GM11168 (cell line): ENCODE measurements around the gene PPFIBP1.
"Not testable (repeated sequence)": the region's sequence is repeated elsewhere in the genome, so short reads cannot be mapped to it uniquely, and the experiment has no call there.

Experiments used
- in situ Hi-C: fragments of 300-500 bp; cut with MboI; formaldehyde crosslinking; loops from one replicate; pipeline ENCODE4 v1.12.0; 2022; ENCODE audit warnings: low sequenced_read_pairs; ENCODE audit not compliant: unreplicated experiment

PPFIBP1 gene

DNA sequence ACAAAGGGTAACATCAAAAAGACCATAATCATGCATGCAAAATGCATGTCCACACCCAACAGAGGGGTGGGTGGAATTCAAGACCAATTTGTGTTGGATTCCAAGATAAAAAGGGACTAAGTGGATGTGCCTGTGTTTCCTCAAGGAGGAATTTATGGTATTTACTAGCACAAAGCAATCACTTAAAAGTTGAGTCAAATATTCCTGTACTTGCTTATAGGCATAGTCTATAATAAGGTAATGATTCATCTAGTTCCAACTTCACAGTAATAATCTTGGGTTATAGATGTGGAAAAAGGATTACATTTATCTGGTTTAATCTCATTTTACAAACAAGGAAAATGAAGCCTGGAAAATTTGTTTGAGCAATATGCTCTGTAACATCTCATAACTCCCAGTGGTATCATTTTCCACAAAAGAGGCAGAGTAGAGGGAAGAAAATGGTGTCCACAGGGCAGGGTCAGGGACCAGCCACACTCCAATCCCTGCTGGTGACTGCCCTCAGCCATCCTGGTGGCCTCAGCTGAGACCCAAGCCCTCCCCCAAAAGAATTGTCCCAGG is 91.4 kb downstream of the PPFIBP1 start:
- in situ Hi-C loops = no loop called here

DNA sequence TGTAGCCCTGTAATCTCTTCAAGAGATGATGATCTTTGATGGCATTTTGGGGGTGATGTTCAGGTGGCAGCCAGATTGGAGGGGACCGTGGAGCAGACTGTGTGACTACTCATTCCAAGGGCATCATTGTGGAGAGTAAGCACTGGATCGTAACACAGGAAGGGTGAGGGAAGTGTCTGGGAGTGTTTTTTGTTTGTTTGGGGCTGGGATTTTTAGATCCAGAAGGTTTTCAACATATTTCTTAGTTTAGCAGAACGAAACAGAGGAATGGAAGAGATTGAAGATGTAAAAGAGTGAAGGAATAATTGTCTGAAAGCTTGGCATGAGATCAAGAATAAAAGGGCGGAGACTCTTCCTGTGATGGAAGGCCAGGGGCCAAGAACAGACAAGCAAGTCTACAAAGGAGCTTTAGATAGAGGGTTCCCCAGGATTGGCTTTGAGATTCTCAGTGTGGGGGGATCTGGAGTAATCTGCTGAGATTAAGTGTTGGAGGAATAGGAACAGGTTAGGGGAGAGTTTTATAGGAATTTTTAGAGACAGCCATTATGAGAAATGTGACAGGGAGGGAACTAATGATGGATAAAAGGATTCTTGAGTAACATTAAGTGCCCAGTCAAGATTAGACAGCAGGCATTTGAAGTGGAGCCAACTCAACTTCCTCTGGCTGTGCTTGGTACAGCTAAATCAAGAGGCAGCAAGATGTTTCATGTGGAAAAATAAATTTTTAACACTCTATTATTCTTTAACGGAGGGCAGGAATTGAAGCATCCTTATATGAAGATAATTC is 92.5 kb downstream of the PPFIBP1 start:
- in situ Hi-C loops = no loop called here

DNA sequence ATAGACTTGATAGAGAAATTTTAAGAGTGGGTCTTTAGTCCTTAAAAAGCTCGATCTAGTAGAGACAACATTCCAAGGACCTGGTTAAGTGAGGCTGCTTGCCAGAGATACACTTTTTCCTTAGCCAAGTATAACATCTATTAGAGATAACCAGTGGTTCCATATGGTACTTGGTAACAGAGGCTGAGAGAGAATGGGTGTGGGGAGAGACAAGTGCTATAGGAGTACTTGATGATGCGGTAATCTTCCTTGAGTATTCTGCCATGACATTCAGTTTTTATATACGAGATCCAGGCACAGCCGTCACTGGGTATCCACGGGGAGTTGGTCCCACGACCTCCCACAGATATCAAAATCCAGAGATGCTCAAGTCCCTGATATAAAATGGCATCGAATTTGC is 94.8 kb downstream of the PPFIBP1 start:
- in situ Hi-C loops = no loop called here

DNA sequence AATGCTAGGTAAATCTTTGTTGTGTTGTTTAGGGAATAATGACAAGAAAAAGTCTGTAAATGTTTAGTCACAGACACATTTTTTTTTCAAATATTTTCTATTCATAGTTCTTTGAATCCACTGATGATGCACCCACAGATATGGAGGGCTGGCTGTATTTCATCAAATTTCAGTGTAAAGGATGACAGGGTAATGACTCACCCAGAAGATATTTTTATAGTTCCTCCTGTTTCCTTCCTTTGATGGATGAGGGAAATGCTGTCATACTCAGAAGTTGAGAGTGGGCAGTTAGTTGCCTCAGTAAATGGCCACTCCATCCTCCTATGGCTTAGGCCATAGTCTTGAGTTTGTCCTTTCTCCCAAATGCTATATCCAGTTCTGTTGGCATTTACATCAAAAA is 95.3 kb downstream of the PPFIBP1 start:
- in situ Hi-C loops = no loop called here

DNA sequence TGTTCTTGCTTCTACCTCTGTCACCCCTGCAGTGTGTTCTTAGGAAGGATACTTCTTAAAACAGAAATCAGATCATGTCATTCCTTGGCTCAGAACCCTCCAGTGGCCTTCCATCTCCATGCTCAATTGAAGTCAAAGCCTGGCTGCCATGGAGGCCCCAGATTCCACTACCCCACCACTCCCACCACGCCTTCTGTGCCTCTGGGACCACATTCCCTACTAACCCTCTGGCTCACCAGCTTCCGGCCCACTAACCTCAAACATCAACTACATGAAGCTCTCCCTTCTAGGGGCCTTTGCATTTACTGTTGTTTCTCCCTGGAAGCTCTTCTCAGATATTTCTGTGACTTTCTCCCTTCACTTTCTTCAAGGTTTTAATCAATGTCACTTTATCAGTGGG is 96.1 kb downstream of the PPFIBP1 start:
- in situ Hi-C loops = no loop called here

DNA sequence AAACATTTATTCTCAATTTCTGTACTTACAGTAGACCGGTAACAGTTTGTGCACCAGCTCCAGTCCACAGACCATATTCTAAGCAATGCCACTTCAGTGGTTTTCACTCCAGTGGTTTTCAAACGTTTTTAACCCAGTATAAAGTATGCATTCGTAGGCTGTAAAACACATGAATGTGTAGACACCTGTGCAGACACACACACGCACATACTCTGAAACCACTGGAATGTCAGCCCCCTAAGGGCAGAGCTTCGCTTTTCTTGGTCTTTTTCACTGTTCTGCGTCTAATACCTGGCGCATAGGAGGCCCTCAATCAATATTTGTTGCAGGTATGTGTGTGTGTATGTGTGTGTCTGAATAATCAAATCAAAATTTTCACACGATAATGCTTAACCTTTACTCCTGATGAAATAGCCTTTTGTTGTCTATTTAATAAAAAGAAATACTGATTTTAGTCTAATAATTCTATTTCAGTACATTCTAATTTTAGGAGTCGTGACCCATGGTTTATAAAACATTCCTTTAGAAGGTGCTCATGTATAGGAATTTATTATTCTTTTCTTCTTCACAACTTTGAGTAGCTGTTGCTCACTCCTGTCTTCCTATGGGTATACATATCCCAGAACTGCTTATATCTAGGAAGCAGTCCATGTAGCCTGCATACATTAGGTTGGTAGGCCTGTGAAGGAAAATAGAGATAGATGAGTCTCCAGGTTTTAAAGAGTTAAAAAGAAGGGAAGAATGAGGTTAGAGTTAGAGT is 98.6 kb downstream of the PPFIBP1 start:
- in situ Hi-C loops = no loop called here

DNA sequence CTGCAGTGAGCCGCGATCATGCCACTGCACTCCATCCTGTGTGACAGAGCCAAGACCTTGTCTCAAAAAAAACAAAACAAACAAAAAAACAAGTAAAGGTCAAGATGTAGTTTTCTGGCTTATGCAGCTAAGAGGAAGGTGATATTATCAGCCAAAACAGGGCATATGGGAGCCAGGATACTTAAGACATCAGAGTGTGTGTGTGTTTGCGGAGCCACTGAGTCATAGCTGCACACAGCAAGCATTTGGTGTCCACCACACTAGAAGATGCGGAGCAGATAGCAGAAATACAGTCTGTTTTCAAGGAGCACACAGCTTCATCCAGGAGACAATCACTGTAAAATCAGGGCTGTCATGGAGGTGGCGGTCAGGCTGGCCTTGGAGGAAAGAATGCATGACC is 99.6 kb downstream of the PPFIBP1 start:
- in situ Hi-C loops = no loop called here

DNA sequence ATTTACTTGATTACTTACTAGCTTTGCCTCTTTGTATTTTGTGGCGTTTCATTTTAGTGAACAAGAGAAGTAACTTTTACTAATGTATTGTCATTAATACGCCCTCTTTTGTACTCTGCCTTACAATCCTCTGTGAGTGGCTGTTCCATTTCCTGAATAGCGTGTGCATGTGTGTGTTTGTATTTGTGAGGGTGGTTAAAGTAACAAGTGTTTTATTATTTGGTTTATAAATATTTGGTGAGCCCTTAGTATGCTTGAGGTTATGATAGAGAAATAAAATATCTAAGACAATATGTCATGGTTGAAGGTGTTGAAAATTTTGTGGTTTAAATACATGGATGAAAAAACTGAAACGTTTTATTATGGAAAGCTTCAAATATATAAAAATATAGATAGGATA is 100.6 kb downstream of the PPFIBP1 start:
- in situ Hi-C loops = no loop called here

DNA sequence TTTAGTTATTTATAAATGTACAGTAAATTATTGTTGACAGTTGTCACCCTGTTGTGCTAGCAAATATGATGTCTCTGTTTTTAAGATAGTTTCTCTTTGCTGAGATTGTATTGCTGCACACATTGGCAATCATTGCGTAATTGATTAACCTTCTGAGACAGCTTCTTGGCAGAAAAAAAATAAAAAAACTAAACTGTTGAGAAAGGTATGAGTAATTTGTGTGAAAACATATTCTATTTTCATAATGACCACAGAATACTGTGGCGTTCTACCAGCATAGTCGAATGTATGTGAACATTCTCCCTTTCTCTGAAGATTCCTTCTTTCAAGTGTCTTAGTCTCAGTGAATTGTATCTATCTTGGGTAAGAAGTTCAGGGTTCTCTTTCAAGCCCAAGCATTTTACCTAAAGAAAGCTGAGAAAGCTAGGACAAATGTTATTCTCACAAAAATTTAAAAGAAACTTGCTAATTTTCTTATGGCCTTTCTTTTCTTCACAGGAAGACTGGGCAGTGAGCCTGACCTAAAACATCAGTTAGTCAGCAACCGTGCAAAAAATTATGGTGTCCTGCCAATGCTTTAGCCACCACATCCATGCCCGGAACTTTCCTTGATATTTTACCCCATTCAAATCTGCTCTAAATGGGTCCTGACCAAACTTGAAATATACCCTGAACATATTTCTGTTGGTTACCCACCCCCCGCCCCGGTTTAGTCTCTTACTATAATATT is 103.3 kb downstream of the PPFIBP1 start:
- in situ Hi-C loops = no loop called here

DNA sequence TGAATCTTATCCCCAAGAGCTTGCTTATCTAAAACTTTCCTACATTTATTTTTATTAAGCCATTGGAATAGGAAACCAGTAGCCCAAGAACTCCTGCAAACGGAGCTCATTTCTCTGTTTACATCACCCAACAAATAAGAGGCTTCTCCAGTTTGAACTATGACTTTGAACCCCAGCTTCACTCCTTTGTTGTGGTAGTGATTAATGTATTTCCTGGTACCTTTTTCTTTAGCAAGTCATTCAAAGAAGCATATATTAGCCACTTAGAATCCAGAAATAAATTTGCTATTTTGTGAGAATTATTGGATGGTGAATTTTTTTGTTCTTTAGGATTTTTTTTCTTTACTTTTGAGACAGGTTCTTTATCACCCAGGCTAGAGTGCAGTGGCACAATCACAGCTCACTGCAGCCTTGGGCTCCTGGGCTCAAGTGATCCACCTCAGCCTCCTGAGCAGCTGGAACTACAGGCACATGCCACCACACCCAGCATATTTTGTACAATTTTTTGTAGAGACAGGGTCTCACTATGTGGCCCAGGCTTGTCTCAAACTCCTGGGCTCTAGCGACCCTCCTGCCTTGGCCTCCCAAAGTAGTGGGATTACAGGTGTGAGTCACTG is 104.0 kb downstream of the PPFIBP1 start:
- in situ Hi-C loops = not testable (repeated sequence)

DNA sequence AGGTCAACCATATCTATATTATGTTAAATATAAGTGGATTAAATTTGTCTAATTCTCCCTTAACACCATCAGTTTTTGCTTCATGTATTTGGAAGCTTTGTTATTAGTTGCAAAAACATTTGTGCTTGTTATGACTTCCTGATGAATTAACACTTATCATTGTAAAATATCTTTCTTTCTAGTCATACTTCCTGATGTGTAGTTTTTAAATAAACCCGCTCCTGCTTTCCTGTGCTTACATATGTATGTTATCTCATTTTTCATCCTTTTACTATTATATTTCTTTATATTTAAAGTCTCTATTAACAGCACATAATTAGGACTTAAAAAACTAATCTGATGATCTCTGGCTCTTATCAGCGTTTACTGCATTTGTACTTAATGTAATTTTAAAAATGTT is 106.2 kb downstream of the PPFIBP1 start:
- in situ Hi-C loops = not testable (repeated sequence)

DNA sequence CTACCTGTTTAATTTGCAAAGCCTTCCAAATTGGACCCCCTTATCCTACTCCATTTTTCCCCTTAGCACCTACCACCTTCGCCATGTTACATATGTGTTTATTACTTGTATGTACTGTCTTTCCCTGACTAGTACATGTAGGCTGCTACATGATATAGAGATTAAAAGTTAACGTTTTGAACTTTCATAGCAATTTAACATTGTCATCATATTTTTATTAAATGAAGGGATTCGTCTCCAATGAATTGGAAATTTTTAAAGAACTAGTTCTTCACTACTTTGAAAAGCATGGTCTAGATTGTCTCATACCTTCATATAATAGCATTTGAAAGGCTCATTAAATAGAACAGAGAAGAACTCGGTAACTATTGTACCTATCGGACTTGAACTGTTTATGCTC is 107.4 kb downstream of the PPFIBP1 start:
- in situ Hi-C loops = no loop called here

DNA sequence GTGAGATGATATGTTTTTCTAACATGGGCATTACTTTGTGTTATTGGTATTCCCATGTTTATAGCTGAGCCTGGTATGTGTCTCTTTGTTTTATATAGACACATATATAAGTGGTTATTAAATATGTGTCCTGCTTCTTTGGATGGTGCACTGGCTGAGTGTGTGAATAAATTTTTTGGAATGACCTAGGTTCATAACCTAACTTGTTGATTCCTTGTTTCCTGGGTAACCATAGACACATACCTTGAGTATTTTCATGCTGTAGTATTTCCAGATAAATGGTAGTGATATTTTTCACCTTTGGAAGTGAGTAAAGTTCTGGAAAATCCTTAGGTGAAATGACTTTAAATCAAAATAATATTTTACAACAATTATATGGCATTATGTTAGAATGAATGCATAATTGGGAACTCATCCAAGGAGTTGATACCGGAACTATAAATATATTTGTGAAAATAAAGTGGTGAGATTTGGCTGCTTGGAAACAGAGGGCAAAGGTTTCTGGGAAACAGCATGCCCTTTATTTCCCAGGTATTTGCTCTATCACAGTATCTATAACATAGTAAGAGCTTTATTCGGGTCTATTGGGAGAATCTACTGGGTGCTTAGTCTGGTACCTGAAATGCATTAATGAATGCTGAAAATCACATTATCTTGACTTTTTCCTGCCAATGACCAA is 107.9 kb downstream of the PPFIBP1 start:
- in situ Hi-C loops = no loop called here

DNA sequence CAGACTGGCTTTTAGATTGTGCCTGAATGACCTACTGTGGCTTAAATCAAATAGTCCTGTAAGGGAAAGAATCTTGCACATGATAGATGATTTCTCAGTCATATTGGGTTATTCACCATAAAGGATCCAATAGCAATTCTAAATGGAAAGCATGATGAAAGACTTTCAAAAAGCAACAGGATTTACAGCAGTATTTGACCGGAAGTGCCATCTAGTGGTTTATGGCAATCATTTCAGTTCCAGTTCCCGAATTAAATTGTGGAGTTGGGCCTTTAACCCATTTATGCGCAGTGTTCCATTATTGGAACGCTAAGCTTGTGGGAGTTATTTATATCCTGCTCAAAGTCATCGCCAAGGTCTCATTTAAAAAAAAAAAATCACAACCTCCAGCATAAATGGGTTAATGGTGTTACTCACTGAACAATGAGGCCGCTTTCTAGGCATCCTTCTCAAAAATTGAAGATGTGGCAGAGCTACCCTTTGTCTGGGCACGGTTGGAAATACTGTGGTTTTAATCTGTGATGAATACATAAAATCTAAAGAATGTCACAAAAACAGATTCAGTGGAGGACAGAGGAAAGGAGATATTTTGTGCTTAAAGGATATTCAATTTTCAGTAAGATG is 111.5 kb downstream of the PPFIBP1 start:
- in situ Hi-C loops = loop anchor here (5.0 kb wide), 1 partner anchor 508 kb away; no protein-coding TSS in a partner anchor

DNA sequence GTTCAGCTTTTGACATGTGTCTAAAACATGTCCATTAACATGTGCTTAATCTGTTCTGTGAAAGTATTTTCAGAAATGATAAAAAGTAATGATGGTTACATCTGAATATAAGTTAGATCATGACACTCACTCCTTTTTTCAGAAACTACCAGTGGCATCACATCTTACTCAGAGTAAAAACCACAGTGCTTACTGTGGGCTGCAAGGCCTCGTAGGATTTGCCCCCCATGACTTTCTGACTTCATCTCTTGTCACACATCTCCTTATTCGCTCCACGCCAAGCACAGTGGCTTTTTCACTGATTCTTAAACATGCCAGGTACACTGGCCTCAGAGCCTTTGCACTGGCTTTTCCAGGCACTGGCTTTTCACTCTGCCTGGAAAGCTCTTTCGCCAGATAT is 112.6 kb downstream of the PPFIBP1 start:
- in situ Hi-C loops = loop anchor here (5.0 kb wide), 1 partner anchor 509 kb away; no protein-coding TSS in a partner anchor

DNA sequence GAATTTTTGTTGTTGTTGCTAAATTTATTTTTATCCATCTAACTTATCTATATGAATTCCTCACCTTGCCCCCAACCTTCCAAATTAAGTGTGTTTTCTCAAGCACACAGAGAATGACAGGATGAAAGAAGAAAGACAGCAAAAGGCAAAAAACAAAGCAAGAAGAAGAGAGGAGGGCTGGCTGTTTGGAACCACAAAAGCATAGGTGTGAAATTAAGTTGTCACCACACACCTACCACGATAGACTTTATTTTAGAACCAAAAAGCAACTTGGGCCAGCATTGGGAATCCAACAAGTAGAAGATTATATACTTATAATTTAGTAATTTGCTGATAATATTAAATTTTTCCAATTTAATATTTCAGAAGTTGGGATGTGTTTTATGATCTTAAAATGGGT is 113.5 kb downstream of the PPFIBP1 start:
- in situ Hi-C loops = loop anchor here (5.0 kb wide), 1 partner anchor 510 kb away; no protein-coding TSS in a partner anchor

DNA sequence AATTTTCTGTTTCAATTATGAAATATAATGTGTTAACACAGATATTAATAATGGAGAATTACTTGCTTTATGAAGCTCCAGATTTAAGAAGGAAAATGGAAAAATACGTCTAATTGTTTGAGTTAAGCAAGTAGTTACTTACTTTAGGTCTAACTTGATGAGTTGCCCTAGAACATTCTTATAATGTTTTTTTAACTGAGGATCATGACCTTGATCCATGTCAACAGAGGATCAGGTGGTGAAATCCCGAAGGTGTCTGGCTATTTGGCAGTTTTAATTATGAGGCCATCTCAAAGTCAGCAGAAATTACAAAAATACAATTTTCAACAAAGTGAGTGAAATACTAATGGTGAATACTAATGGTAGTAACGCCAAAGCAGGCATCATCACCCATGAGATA is 115.3 kb downstream of the PPFIBP1 start:
- in situ Hi-C loops = loop anchor here (5.0 kb wide), 1 partner anchor 512 kb away; no protein-coding TSS in a partner anchor

DNA sequence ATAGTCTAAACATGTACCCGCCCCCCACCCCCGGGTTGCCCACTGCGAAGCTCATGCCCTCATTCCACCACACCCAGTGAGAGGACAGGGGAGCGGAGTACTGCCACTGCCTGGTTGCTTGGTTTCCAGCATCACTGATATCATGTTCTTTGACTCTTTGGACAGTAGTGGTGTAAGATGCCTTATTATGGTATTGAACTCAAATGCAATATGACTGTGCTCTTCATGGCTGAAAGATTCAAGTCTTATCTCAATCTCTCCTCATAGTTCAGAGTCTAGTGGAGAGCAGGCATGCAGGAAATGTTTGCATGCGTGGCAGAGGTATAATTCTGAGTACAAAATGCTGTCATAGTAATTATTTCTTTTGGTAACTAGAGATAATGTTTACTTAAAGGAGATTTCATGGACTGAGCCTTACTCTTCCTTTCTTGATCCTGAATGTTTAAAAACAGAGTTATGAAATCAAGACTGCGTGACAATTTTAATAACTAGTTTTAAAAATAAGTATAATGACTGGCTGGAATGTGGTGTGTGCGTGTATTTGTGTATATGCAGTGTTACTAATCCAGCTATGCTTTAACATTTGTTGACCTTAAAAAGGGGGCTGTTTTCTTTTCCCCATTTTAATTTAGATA is 116.7 kb downstream of the PPFIBP1 start:
- in situ Hi-C loops = not testable (repeated sequence)

DNA sequence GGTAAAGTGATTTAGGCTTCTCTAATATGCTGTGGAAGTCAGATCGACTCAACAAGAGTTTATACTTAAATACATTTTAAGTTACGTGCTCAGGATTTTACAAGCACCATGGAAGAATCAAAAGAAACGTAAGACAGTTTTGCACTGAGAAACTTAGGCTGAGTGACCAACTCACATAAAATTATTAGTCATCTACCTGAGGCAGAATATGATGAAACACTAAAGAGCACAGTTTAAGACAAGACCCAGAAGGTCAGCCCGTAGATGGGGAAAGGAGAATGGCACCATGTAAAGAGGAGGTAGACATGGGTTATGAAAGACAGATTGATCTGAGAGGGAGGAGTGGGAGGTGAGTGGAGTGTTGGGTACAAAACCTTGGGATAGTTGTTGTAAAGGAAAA is 118.4 kb downstream of the PPFIBP1 start:
- in situ Hi-C loops = not testable (repeated sequence)
